ENCODE measurements around the gene ASCL2.

Gene ASCL2

DNA sequence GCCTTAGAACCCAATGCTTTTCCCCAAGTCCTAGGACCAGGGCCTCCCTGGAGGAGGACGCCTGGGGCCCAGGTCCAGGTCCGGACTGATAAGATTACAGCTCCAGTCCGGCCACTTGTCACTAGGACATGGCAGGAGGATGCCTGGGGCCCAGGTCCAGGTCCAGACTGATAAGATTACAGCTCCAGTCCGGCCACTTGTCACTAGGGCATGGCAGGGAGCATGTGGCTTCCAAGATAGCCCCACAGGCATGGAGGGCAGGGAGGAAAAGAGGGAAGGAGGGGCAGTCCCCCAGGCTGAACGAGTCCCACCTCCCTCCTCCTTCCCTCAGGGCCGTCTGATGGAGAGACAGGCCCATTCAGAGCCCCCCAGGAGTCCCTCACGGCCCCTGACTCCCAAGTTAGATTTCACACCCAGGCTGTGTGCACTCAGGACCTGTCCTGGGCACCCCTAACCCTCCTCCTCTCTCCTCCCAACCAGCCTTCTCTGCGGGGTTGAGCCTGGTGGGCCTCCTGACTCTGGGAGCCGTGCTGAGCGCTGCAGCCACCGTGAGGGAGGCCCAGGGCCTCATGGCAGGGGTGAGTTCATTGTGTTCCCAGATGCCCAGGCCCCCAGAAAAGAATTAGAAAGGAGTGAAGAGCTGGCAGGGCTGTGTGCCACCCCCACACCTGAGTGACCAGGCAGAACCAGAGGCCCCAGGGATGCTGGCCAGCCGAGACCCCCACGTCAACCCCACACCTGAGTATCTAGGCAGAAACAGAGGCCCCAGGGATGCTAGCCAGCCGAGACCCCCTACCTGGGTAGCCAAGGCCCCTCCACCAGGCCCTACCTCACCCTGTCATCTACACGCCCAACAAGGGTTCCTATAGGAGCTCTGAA is 33.5 kb upstream of the ASCL2 start:
- Histone ChIP-seq H3K27ac (no peak overlapping the region), H3K27me3 (no peaks in the 10 kb centered on the region; the same call in 1 of the 2 replicates), H3K4me2 (peak overlapping the region; percentile 91), H3K36me3 (no peaks in the 10 kb centered on the region), H4K20me1 (peaks cover 24% of the 10 kb centered on the region; the same call in 1 of the 2 replicates), H3K4me1 (peaks cover 86% of the 10 kb centered on the region), H3K4me3 (no peak overlapping the region), H3K9ac (no peak overlapping the region), H3K9me3 (no peaks in the 10 kb centered on the region)
- TF ChIP-seq Cebpa-rat (IDR thresholded peaks at IDR 0.05) = no peak

DNA sequence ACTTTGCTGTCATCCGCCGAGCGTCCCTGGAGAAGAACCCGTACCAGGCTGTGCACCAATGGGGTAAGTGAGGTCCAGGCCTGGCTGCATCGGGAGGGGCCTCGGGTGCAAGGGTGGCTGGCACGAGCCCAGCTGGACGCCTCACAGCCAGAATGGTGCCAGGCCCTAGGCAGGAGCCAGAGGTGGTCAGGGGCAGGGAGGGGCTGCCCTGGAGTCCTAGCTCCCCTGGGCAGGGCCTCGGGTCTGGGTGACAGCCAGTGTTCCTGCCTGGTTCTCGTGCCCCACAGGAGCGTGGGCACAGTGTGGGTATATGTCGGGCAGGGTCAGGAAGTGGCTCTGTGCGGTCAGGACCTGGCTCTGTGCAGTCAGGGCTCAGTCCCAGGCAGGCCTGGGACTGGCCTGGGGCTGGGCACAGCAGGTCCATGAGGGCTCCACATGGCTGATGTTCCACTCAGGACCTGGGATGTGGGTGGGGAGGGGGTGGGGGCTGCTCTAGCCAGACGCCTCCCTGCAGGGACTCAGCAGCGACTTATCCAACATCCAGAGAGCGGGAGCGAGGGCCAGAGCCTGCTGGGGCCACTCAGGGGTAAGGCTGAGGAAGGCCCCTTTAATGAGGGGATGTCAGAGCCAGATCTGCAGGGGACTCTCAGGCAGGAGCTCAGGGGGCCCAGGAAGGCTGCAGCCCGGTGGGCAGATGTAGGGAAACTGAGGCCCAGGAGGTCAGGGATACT is 32.7 kb upstream of the ASCL2 start:
- Histone ChIP-seq H3K36me3 (no peaks in the 10 kb centered on the region), H3K27ac (no peak overlapping the region), H3K9ac (no peak overlapping the region; the same call in 1 of the 2 replicates), H3K4me2 (peak overlapping the region; percentile 91), H4K20me1 (peaks cover 32% of the 10 kb centered on the region; the same call in 1 of the 2 replicates), H3K4me3 (no peak overlapping the region), H3K27me3 (no peaks in the 10 kb centered on the region; the same call in 1 of the 2 replicates), H3K4me1 (peaks cover 91% of the 10 kb centered on the region), H3K9me3 (no peaks in the 10 kb centered on the region)
- no peak for TF ChIP-seq Cebpa-rat (IDR thresholded peaks at IDR 0.05)

DNA sequence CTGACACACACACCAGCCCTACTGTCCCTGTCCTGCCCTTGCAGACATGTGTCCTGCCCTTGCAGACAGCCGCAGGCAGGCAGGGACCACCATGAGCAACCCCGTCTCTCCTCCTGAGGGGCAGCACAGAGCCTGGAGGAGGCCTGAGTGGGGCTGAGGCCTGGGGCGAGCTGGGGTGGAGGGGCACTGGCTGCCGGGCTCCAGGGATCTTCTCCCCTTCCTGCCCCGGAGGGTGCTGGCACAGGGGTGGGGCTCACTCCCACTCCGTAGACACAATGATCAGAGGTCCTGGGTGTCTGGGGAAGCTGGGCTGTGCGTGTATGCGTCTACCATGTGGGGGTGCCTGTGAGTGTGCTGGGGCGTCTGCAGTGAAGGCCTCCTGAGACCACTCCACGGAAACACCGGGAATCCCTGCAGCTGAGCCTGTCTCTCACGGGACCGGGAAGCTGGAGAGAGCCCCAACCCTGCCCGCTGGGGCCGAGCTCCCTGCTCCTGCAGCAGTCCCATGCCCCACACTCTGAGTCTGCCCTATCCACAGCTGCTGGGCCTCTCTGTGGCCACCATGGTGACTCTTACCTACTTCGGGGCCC is 32.0 kb upstream of the ASCL2 start:
- Histone ChIP-seq H4K20me1 (peaks cover 35% of the 10 kb centered on the region; the same call in 1 of the 2 replicates), H3K4me2 (peak overlapping the region; percentile 91), H3K9me3 (no peaks in the 10 kb centered on the region), H3K4me1 (peaks cover 84% of the 10 kb centered on the region), H3K36me3 (no peaks in the 10 kb centered on the region), H3K4me3 (0 out of 2 replicates have a peak overlapping the region, but pooled peaks have one; percentile 25), H3K27me3 (no peaks in the 10 kb centered on the region; the same call in 1 of the 2 replicates), H3K9ac (no peak overlapping the region; the same call in 1 of the 2 replicates), H3K27ac (0 out of 2 replicates have a peak overlapping the region, but pooled peaks have one; percentile 8)
- TF ChIP-seq Cebpa-rat (IDR thresholded peaks at IDR 0.05) = no peak

DNA sequence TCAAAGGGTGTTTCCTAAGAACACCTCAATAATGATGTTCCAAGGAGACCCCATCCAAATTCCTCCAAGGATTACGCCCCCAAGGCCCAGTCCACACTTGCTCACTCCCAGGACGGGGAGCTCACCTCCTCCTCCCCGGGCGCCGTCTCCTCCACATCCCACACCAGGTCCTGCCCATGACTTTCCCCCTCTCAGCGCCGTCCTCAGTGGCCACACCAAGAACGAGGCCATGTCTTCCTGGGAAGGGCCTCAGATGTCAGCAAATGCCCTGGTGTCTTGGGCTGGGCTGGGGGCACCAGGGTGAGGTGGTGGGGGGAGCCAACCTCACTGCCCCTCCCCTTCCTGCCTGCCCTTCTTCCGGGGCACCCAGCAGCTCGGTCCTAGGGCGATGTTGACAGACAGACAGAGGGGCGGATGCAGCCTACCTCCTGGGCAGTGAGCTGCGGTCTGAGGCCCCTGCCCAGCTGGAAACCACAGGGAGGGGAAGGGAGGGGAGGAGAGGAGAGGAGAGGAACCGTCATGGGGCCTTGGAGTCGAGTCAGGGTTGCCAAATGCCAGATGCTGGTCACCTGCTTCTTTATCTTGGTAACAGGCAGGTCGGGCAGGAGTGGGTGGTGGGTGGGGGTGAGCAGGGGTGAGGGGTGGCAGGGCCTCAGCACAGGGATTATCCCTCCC is 31.4 kb upstream of the ASCL2 start, which contains the start of the genes C11orf21 and TSPAN32:
C11orf21 (minus strand) TSS at position 288 of the 675 bp plus-strand sequence; CDS start at position 178, 110 bp downstream.
TSPAN32 (plus strand) TSS at position 383 of the 675 bp plus-strand sequence; CDS start at position 520, 137 bp downstream.
- H3K4me3 ChIP-seq = 0 out of 2 replicates have a peak within 1 kb of the TSS, but pooled peaks have one; percentile 25

DNA sequence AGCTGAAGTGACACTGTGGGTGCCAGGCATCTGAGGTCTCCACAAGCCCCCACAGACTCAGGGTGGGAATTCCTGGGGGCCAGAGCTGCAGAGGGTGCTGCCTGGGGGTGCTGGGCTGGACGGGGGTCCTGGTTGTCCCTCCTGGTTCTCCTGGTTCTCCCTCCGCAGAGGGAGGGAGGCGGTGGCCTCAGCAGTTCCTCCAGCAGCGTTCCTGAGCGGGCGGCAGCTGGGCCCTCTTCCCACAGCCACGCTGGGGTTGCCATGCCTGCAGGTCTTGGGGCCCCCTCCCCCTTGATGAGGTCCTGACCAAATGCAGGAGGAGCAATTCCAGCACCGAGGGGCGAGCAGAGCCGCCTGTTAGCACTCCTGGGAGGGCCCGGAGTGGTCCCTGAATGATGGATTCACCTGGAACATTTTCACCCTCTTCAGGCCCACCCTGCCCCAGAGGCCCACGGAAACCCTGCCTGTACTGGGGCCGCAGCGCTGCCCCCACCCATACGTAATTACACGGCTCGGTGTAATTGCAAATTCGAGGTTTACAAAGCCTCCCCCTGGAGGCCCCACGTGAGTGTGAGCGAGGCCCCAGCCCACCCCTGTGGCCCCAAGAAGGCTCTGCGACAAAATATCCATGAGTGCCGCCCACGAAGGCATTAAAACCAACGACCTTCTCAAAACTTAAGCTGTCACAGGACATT is 30.7 kb upstream of the ASCL2 start:
- H3K27me3 ChIP-seq = no peaks in the 10 kb centered on the region; the same call in 1 of the 2 replicates
- H3K4me2 ChIP-seq = peak overlapping the region; percentile 91
- peaks cover 35% of the 10 kb centered on the region; the same call in 1 of the 2 replicates for H4K20me1 ChIP-seq
- peaks cover 73% of the 10 kb centered on the region for H3K4me1 ChIP-seq
- H3K36me3 ChIP-seq = no peaks in the 10 kb centered on the region
- no peak overlapping the region for H3K4me3 ChIP-seq
- no peak overlapping the region for H3K9ac ChIP-seq
- no peaks in the 10 kb centered on the region for H3K9me3 ChIP-seq
- no peak overlapping the region for H3K27ac ChIP-seq
- TF ChIP-seq Cebpa-rat (IDR thresholded peaks at IDR 0.05) = no peak

More for the DNA sequence above, 31.4 kb upstream of the ASCL2 start, which contains the start of the genes C11orf21 and TSPAN32:
- no peak for TF ChIP-seq Cebpa-rat (IDR thresholded peaks at IDR 0.05)
- Histone ChIP-seq H3K27ac (0 out of 2 replicates have a peak within 1 kb of the TSS, but pooled peaks have one; percentile 8), H3K4me1 (peaks cover 78% of the 10 kb centered on the region), H3K36me3 (no peaks in the 10 kb centered on the region), H3K4me2 (peak within 1 kb of the TSS; percentile 91), H4K20me1 (peaks cover 35% of the 10 kb centered on the region; the same call in 1 of the 2 replicates), H3K27me3 (no peaks in the 10 kb centered on the region; the same call in 1 of the 2 replicates), H3K9me3 (no peaks in the 10 kb centered on the region), H3K9ac (no peak within 1 kb of the TSS; the same call in 1 of the 2 replicates)

DNA sequence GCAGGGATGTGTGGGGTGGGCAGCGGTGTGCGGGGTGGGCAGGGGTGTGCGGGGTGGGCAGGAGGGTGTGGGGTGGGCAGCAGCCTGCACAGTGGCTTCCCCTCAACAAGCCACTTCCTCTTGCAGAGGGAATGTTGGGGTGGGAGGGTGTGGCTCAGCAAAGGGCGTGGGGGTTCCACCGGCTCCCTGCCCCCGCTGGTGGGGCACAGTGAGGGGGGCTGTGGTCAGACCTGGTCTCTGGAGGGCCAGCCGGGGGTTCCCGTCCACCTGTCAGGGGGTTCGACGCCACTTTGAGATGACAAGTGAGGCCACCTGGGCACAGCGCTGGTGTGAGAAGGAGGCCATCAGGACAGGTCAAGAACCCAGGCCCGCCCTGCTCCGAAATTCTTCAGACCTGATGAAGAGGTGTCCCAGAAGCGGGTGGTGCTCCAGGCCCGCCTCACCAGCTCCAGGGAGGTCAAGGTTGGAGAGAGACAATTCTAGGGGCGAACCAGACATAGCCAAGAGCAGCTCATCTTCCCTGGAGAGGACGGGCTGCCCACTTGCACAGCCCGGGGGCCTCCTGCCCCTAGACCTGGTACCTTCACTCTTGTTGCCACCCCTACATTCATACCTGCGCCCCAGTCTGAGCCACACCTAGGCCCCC is 30.0 kb upstream of the ASCL2 start:
- Histone ChIP-seq H3K27me3 (no peaks in the 10 kb centered on the region; the same call in 1 of the 2 replicates), H3K9ac (no peak overlapping the region), H3K27ac (no peak overlapping the region), H3K4me3 (no peak overlapping the region), H3K4me2 (peak overlapping the region; percentile 91), H3K4me1 (peaks cover 66% of the 10 kb centered on the region), H3K9me3 (no peaks in the 10 kb centered on the region), H4K20me1 (peaks cover 35% of the 10 kb centered on the region; the same call in 1 of the 2 replicates), H3K36me3 (no peaks in the 10 kb centered on the region)
- TF ChIP-seq Cebpa-rat (IDR thresholded peaks at IDR 0.05) = no peak

DNA sequence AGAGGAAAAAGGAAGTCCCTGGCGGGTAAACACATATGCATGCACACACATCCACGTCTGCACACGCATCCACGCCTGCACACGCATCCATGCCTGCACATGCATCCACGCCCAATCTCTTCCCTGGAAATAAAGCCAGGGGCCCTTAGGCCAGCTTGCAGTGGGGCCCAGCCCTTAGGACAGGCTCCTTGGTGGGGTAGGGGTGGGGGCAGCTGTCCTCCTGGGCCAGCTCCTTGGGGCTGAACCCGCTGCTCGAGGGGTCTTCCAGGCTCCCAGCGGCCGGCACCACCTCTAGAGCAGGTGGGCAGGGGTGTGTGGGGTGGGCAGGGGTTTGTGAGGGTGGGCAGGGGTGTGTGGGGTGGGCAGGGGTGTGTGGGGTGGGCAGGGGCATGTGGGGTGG is 29.4 kb upstream of the ASCL2 start:
- Histone ChIP-seq H3K4me2 (peak overlapping the region; percentile 40), H4K20me1 (peaks cover 42% of the 10 kb centered on the region; the same call in 1 of the 2 replicates), H3K9me3 (no peaks in the 10 kb centered on the region), H3K27me3 (no peaks in the 10 kb centered on the region; the same call in 1 of the 2 replicates), H3K9ac (no peak overlapping the region), H3K27ac (no peak overlapping the region), H3K4me3 (no peak overlapping the region), H3K4me1 (peaks cover 59% of the 10 kb centered on the region), H3K36me3 (no peaks in the 10 kb centered on the region)
- no peak for TF ChIP-seq Cebpa-rat (IDR thresholded peaks at IDR 0.05)

Data from BLaER1 (cell line).